Myocyte (in vitro differentiated cells): ENCODE results near the gene SNX30. TPM values are rescaled to one million over a fixed set of nuclear protein-coding genes. Genes with fewer than 3 reads are reported as not detected.

Experiments used
- DNase-seq: peaks from one replicate; pipeline ENCODE4 v3.0.0-alpha.2; 2012; ENCODE audit warnings: low read depth
- total RNA-seq: library from RNA; depleted of rRNA; stranded (reverse); fragments of >200 nt; gene quantifications from 2 replicates; pipeline ENCODE4 v1.2.3, GENCODE V29; 2014

Gene SNX30
- total RNA-seq, 1 donor from 2014 or later: 6.2 TPM

DNA sequence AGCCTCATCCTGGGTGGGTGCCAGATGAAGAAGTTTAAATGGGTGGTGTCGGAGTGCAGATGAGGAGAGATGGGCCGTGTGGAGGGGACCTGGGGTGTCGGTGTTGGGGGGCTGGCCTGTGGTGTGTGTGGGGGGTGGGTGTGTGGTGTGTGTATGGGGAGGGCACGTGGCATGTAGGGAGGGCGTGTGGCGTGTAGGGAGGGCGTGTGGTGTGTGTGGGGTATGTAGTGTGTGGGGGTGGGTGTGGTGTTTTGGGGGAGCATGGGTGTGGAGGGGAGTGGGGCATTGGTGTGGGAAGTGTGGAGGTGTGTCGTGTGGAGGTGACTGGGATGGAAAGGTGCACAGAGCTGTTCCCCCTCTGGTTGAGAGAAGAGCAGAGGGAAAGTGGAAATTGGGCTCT, 105.6 kb downstream of the SNX30 start:
- no peak for DNase-seq

DNA sequence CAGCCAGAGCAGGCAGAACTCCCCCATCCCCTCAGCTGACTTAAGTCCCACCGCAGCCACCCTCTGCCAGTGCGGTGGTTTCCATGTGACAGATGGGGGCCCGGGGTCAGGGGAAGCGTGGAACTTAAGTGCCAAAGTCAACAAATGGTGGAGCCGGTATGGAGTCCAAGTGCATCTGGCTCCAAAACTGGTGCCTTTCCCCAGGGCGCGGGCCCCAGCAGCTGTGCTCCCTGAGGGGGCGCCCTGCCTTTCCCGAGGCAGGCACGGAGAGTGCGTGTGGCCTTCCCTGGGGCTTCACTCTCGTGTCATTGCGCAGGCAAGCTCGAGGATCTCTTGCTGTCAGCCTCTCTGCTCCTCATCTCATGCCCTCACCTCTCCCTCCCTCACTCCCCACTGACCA, 106.3 kb downstream of the SNX30 start:
- no peak for DNase-seq

DNA sequence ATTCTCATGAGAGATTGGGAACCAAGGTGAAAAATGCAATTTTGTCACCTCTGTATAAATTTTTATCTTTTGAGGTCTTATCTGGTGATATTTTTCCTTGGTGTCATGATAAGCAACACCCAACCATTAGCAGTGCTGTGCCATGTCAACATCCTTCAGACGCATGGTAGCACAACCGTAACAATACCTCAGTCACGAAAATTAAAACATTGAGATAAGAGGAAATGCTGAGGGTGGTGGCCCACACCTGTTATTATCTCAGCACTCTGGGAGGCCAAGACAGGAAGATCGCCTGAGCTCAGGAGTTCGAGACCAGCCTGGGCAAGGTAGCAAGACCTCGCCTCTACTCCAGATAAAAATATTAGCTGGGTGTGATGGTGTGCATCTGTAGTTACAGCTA, 107.4 kb downstream of the SNX30 start:
- no peak for DNase-seq

DNA sequence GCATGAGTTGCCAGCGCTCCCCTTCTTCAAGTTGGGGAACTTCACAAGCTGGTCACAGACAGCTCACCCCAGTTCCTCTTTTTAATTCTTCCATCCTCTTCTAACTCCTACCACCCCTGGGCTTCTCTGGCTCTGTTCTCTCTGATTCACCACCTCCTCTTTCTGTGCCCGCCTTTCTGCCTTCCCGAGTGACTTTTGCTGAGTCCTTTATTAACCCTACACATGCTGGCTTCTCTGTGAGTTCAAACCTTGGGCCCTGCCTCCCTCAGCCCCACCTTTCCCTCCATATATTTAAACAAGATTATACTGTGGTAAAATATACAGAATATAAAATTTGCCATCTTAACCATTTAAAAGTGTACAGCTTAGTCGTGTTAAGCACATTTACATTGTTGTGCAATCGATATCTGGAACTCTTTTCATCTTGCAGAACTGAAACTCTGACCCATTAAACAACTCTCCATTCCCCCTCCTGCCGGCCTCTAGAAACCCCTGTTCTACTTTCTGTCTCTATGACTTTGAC, 108.1 kb downstream of the SNX30 start:
- DNase-seq: no peak

- DNase-seq: no peak
Measured at GRCh38 chr9:112860451-112860850, 109.9 kb downstream of the SNX30 start.

GRCh38 chr9:112861155-112861554, 110.6 kb downstream of the SNX30 start:
- DNase-seq: no peak

DNA sequence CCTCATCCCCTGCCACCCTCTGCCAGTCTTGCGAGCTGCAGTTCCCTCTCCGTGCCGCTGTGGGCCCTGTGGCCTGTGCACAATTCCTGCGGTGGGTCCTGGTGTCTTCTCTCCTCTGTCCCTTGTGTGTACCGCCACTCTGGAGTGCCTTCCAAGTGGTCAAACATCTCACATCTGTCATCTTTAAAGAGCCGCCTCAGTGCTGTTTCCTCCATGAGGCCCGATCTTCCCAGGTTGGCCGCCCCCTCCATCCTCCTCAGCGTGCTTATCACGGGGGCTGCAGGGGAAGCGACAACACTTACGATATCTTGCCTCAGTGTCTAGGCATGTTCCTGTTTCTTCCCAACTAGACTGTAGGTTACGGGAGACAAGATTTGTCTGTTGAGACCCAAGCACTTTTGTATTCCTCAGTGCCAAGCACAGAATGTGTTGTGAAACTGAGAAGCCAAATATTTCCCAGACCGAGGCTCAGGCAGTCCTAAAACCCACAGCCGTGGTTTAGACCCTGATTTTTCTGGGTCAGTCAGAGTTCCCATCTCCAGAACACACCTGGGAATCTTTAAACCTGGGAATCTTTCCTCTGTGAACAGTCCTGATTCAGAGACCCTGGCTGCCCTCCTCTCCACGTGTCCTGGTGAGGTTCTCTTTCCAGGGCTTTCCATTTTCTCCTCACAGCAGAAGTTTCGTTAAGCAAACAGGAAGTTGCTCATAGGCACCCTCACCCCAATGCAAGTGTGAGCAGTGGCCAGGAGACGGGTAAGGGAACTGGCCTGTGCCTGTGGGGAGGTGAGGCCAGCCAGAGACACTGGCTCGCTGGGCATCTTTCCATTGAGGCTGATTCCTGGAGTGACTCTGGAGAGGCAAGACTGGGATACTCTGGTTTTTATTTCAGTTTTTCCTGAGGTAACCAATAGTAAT, 111.3 kb downstream of the SNX30 start:
- DNase-seq: no peak

DNA sequence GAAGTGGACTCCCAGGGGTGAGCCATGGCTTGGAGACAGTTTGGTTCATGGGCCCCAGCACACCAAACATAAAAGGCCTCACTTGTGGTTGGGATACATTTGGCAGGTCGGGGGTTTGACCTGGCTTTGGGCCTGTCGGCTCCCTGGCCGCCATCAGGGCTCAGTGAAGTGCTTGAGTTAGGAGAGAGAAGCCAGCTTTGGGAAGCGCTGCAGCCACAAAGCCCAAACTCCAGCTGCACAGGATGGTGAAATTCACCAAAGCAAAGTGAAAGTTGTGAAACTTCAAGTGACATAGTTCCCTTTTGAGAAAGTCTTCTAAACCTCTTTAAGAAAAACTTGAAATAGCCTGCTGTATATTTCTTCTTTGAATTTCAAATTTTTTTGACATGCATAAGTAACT, 112.7 kb downstream of the SNX30 start:
- DNase-seq: peak; percentile 36

GRCh38 chr9:112863746-112864145, 113.2 kb downstream of the SNX30 start:
- DNase-seq: no peak

DNA sequence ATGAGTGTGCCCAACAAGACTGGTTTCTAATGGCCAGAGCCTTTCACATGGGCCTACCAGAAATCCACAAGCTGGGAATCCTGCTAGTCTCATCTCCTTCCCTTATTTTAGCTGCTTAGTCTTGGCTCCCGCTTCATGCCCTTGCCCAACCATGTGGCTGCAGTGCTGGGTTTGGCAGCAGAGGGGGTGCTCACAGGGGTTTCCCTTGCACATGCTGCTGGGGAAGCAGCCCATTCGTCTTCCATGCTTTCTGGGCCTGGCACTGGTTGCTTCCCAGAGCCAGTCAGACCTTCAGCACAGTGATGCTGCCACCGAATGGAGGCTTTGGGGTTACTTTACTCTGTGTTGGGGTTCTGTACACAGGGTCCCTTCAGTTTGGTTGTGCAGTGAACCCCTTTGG, 113.8 kb downstream of the SNX30 start:
- no peak for DNase-seq

DNA sequence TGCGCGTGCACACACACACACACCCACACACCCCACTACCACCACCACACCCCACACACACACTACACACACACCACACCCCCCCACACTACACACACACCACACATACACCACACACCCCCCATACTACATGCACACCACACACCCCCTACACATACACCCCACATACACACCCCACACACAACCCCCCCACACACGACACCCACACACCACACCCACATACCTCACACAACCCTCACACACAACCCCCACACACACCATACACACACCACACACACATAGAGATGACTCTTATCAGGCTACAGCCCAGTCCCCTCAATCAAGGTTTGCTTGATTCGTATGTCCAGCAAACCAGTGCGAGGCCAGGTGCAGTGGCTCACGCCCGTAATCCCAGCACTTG, 114.4 kb downstream of the SNX30 start:
- DNase-seq: no peak

- DNase-seq: no peak
Measured at GRCh38 chr9:112866662-112867274, 116.2 kb downstream of the SNX30 start.

DNA sequence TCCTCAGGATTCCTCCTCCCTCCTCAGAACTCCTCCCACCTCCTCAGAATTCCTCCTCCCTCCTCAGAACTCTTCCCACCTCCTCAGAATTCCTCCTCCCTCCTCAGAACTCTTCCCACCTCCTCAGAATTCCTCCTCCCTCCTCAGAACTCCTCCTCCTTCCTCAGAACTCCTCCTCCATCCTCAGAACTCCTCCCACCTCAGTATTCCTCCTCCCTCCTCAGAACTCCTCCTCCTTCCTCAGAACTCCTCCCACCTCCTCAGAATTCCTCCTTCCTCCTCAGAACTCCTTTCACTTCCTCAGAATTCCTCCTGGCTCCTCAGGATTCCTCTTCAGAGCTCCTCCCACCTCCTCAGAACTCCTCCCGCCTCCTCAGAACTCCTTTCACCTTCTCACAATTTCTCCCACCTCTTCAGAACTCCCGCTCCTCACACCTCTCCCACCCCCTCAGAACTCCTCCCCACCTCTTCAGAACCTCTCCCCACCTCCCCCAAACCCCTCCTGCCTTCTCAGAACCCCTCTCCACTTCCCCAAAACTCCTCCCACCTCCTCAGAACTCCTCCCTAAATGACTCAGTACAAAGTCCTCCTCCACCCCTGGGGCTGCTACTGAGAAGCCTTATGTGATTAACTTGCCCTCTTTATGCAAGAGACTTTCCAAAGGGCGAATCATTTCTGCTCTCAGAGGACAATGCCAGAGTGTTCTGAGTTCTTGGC, 116.9 kb downstream of the SNX30 start:
- DNase-seq: peak; percentile 44

DNA sequence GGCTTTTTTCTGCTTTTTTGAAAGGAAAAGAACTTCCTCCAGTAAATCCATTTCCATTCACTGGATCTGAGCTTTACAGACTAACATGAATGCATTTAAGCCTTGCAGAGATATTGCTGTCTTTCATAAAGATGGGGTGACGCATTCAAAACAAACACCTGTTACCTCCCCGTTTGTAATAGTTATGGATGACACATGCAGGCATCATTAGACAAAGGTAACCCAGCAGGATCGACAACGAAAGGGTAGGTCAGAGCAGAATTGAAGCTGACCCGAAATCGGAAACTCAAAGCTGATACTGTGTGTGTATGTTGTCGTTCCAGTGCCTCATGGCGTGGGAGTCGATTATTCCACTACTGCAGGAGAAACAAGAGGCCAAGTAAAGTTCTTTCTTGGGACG, 117.9 kb downstream of the SNX30 start:
- DNase-seq: no peak

- DNase-seq: peak; percentile 95
Measured at GRCh38 chr9:112869041-112869529, 118.5 kb downstream of the SNX30 start.

GRCh38 chr9:112869917-112870316, 119.4 kb downstream of the SNX30 start:
- DNase-seq: no peak

GRCh38 chr9:112870556-112870955, 120.0 kb downstream of the SNX30 start:
- no peak for DNase-seq

DNA sequence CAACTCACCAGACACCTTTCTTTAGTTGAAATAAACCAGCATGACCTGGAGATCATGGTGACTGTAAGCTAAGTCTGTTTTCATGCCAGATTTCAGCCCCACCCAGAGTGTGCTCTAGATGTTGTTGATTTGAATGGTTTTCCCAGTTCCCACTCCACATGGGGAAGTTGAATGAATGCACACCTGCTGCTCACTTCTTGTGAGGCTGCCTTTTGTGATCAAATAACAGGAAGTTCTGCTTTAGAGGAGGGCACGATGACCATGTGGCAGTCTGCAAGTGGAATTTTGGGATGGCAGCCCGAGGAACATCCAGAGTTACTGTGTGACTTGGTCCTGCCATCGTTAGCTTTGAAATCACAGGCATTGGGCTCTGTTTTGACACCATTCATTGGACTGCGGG, 121.5 kb downstream of the SNX30 start:
- DNase-seq: no peak

DNA sequence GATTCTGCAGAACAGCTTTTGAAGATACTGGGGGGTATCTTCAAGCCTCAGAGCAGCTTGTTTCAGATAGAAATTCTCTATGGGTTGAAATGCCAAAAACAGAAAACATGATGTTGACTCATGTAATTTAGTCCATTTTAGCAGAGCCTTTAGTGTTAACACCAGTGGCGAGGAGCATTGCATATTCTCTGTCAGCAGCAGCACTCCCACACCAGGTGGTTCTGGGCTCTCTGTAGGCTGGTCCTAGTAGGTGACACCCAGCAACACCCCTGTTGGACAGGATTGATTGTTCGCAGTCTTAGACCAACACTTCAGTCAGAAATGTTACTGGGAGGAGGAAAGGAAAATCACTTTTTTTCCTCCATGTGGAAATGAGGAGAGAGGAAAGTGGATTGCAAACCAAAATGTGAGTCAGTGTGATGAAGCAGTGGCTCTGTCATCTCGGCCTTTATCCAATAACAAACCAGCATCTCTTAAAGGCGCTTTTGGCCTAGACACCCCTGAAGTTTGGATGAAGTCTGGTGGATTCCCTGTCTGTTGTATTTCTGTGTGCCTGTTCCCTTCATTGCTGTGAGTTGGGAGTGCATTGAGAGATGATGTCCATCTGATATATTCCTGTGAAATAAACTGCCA, 123.3 kb downstream of the SNX30 start:
- no peak for DNase-seq

DNA sequence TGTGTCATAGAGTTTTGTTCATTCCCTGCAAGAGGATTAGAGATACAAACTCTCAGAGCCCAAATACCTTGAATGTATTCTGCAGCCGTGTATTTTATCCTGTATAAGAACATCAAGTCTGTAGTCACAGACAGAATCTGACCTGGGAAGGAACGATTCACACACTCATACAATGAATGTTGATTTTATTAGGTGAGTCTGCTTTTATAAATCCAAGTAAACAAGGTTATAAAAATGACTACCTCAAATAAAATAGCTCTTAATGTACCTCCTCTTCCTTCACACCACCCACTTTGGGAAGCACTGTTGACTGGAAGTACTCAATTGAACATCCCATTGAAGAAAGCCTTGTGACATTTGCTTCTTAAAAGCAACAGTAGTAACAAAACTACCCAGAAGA, 128.2 kb downstream of the SNX30 start:
- no peak for DNase-seq

GRCh38 chr9:112880650-112881049, 130.1 kb downstream of the SNX30 start:
- DNase-seq: no peak
